Stimulated activated CD4-positive, alpha-beta T cell treated with anti-CD3 and anti-CD28 coated beads, Interleukin-12 subunit alpha, Interleukin-12 subunit beta, amount 100 ng/mL, for 4 hours (primary cell): Measurements from ENCODE around the gene SKP1.
"Not testable (repeated sequence)": the region's sequence is repeated elsewhere in the genome, so short reads cannot be mapped to it uniquely, and the experiment has no call there.

Source experiments
- DNase-seq: peaks from one replicate; pipeline ENCODE4 v3.0.0-alpha.2; 2020

SKP1 gene

DNA sequence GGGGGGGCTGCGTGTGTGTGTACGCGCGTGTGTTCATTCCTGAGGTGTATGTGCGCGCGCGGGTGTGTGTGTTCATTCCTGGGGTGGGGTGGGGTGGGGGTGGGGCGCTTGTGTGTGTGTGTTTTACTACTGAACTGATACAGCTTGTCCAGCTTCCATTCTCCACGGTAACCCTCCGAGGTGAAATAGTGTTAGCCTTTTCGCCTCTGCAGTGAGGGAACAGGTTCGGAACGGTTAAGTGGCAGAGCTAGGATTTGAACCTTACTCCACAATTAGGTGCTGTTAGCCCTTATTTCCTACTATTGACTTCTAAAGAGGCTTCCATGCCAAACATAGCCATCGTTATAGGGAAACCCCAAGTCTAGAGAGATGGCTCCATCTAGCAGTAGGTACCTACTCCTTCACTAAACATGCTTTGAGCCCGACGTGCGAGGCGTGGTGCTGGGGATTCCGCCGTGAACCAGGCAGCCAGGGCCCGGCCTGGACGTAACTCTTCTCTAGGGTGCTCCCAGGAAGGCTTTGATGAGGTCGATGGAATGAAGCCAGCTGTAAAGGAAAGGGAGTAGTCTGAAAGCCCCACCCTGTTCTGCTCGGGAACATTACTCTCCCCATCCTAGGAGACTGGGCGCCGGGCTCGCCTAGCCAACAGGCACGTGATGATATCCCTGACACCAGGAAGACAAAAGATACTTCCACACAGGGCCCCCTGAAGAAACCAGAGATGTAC is 782 bp upstream of the SKP1 start:
- no peak for DNase-seq

DNA sequence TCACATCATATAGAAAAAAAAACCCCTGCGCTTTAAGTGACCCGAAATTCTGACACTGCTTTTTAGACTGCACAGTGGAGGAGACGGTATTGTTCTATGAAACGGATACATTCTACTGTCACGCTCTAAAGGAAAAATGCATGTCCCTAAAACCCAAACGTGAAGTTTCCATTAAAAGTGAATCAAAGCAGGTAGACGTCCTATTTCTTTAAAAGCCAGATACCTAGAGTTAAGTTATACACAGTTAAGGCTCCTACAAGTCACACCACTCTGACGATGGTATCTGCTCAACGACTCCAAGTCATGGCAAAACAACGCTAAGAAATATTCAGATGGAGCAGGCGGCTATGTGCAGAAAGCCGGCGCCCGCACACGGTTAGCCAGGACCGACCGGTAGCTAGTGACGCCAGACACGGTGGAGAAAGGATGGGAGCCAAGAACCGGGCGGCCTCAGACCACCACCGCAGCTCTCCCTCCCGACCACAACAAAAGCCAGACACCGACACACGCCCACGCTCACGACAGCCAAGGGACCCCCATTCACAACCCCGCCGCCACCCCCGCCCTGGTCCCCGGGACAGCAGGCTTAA is 734 bp downstream of the SKP1 start:
- DNase-seq, result no peak

DNA sequence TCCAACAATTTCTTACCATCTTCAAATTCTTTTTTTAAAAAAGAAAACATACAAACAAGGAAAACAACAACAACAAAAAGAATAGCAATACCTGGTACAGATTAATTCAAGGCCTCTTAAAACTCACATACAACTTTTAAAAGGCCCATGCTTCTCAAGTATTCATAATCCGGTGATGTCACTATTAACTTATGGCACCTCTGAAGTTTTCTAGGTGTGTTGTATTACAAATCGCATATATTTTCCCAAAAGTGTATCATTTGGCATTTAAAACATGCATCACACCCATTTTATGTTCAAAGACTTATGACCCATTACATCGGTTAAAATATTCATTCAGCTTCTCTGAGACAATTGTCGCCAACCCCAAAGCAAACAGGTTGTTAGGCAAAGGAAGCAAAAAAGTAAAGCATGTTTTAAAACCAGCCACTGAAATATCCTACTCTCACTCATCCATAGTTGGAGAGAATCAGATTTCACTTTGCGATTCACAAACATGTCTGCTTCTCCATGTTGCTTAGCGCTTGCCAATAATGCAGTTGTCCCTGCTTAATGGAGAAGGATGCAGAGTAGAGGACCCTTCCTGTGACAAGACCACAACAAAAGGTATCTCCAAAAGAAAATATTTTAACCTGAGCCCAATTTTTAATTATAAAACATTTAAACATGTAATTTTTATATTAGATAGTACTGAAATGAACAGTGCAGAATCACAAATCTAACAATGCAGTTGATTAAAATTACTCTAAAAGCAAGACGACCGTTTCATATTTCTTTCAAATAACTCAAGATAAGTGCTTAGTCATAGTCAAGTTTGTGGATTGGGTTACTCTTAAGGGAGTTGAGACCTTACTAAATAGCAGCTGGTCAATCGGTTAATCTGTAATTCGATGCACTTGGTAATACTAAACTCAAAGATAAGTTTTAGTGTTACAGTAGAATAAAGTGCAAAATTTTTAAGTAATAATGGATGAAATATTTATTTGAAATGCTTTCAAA is 1.6 kb downstream of the SKP1 start:
- DNase-seq, result no peak

DNA sequence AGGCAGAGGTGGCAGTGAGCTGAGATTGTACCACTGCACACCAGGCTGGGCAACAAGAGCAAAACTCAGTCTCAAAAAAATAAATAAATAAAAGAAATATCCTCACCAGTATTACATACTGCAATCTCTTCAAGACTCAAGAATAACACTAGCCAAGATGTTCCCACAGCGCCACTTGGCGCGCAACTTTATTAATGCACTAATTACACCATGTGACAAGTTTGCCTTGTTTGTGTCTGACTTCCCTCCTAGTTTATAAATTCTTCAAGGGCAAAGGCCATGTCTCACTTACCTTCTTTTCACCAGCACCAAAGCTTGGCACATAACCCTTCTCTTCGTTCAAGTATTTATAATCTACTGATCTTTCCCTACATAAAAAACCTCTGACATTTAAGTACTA is 4.8 kb downstream of the SKP1 start:
- DNase-seq, result no peak

DNA sequence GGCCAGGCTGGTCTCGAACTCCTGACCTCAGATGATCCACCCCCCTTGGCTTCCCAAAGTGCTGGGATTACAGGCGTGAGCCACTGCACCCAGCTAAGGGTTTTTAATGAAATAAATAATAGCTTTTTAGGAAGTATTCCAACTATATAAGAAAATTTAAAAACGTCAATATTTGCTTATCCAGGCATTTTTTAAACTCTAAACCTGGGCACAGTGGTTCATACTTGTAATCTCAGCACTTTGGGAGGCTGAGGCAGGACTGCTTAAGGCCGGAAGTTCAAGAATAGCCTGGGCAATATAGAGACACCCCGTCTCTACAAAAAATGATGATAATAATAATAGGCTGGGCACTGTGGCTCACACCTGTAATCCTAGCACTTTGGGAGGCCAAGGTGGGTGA is 14.2 kb downstream of the SKP1 start:
- DNase-seq, result no peak

DNA sequence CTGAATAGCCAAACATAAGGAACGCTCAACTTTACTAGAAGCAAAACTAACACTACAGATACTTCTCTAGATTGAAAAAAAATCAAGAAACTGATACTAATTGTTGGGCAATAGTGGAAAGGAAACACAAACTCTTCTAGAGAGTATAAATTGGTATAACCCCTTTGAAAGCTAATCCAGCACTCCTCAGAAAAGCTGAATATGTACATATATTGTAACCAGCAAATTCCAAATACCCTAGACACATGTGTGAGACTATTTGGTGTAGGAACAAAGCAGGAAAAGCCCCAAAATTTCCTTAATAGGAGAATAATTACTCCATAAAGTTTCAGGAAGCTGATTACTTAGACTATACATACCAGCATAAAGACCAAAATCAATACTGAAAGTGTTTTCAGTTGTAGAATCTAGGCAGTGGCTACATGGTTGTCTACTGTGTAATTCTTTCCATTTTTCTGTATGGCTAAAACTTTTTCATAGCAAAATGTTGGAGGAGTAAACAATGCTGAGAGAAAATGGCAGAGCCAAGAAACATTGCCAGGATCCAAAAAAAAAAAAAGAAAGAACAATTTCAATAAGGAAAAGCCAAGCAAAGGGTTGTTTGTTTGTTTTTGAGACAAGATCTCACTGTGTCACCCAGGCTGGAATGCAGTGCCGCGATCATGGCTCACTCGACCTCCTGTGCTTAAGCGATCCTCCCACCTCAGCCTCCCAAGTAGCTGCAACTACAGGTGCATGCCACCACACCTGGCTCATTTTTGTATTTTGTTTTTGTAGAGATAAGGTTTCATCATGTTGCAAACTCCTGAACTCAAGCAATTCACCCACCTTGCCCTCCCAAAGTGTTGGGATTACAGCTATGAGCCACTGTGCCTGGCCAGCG is 15.0 kb downstream of the SKP1 start:
- no peak for DNase-seq

DNA sequence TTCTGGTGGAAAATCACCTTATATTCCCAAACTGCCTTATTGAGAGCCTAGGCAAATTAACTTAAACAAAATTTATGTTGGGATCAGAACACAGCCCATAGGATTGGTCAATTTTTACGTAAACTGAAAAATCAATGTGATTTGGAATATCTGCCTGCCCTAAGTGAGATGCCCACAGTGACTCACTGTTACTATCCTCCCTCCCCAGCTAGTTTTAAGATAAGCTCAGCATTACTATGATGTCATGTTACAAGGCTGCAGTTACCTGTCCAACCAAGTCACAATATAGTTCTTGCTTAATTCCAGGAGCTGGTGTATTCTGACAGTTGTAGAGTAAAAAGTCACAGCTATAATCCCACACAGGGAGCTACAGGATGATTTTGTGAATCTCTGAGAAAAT is 23.1 kb downstream of the SKP1 start:
- no peak for DNase-seq

DNA sequence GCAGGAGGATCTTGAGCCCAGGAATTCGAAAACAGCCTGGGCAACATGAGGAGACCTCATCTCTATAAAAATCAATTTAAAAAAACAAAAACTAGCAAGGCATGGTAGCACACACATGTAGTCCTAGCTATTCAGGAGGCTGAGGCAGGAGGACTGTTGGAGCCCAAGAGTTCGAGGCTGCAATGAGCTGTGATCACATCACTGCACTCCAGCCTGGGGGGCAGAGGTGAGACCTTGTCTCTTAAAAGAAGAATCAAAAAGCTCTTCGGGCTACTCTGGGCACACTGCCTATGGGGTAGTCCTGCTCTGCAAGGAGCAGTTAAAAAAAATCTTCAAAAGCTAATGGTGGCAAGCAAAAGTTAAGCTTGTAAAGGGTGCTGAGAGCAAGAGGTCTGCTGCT is 23.5 kb downstream of the SKP1 start:
- DNase-seq, result no peak

DNA sequence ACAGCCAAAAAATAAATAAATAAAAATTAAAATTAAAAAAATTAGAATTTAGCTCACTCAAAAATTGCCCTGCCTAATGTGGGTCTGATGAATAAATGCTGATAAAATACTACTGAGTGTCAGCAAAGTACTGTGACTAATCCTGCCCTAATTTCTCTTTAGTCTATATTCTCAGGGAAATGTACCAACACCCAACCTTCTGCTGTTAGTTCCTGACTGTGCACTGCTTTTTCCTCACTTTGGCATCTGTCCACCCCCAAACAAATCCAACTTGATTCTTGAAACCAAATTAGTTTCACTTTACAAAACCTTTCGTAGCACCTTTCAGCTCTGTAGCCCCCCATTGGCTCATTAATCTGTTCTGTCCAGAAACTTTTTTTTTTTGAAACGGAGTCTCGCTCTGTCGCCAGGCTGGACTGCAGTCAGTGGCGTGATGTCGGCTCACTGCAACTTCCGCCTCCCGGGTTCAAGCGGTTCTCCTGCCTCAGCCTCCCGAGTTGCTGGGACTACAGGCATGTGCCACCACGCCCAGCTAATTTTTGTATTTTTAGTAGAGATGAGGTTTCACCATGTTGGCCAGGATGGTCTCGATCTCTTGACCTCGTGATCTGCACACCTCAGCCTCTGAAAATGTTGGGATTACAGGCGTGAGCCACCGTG is 24.4 kb downstream of the SKP1 start:
- not testable (repeated sequence) for DNase-seq

DNA sequence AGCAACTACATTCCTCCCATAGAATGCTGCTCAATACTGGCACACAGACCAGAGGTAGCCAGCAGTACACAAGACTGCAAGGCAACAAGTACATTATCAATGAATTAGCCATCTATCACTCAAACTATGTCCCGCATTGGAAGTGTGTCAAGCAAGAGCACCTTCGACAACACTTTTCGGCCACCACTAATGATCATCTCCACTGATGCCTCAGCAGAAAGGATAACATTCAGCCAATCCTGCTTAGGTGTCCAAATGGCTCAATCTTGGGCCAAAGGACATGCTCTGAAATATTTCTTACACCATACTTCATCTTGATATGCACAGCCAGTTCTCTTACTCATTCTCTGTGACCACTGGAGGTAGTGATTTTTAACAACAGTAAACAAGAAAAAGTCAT is 25.0 kb downstream of the SKP1 start:
- DNase-seq, result no peak

DNA sequence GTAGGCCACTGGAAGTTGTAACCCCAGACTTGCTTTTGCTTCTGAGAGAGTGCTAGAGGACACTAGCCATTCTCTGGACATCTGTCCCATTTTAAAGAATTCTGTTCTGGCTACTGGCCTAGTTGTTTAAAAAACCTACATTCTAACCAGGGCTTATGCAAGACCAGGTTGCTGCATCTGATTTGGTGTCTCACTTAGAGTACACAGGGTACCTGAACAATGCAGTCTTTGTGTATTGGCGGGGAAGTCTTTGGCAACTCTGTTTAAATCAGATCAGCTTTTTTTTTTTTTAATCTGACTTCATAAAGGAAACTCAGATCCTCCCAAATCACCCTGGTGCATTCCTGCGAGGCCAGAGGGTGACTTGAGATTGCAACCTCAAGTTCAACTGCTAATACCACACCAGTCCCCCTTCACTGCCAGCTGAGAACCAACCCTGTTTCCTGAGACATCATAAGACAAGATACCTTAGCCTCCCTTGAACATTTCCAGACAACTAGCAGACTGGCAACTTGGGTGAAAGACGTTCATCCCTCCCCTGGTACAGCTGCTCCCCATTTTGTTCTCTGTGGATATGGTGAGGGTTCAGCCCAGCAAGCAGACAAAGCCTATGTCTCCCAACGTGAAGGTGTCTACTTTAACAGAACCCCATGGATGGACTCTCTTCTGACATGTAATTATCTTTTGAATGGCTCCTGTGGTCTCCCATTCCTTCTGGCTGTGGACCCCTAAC is 27.0 kb downstream of the SKP1 start:
- DNase-seq, result no peak

DNA sequence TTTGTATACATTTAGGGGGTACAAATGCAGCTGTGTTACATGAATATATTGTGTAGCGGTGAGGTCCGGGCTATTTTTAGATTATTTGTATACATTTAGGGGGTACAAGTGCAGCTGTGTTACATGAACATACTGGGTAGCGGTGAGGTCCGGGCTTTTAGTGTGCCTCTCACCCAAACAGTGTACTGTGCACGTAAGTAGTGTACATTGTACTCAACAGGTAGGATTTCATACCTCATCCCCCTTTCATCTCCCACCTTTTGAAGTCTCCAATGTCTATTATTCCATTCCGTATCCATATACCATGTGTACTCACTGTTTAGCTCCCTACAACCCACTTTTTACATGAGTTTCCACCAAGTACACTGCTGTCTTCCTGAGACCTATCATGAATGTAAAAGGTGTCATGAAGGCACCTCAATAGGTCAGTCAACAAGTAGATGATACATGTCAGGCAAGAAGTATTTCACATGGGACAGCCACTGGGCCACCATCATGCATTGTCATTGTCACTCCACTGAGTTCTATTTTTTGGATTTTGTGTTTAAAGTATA is 27.7 kb downstream of the SKP1 start:
- DNase-seq, result no peak

DNA sequence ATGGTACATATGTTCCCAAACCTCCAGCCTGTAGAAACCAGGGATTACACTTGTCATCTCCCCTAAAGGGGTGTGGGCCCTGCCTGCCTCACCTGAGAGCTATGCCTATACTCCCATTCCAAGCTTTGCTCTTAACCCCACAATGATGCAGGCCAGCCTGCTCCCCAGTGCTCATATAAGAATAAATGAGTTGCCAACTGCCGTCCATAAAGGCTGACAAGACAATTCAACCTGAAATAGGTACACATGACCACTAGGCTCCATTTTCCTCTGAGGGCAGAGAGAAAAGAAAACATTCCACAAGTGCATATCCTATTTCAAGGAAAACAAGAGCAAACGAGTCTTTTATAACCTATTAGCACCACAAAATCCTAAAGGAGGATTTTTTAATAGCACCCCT is 28.4 kb downstream of the SKP1 start:
- no peak for DNase-seq

DNA sequence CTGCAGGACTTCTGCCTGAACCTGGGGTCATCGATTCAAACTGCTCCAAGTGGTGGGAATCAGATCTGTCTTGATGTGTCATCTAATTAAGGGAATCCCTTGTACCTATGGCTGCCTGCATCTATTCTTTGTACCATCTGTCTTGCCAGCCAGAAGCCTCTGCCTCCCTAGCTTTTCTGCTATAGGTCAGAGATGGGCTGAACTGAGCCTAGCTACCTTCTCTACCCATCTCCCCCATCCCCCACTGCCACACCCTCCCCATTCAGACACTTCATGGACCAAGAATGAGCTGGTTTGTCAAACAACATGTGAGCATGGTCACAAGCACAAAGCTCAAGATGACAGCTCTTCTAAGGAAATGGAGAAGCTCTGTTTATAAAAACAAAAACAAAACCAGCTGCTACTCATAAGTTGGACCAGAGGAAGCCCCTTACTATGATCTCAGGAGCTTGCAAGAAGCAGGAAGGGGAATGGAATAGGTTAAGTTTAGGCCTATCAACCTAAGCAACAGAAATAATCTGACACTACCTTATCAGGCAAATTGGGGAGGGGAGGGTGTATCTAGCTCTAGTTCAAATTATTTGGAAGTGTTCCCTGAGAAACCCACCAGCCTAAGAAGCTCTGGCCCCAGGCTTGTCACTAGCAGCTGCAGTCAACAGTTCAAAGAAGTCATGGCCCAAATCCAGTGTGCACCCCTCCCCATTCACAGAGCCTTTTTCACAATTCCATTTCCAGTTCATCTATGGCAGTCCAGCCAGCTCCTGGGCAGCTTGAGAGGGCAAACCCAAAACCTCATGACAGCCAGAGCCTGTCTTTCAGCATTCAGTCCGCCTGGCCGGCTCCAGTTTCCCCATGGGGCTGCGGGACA is 29.9 kb downstream of the SKP1 start:
- no peak for DNase-seq

DNA sequence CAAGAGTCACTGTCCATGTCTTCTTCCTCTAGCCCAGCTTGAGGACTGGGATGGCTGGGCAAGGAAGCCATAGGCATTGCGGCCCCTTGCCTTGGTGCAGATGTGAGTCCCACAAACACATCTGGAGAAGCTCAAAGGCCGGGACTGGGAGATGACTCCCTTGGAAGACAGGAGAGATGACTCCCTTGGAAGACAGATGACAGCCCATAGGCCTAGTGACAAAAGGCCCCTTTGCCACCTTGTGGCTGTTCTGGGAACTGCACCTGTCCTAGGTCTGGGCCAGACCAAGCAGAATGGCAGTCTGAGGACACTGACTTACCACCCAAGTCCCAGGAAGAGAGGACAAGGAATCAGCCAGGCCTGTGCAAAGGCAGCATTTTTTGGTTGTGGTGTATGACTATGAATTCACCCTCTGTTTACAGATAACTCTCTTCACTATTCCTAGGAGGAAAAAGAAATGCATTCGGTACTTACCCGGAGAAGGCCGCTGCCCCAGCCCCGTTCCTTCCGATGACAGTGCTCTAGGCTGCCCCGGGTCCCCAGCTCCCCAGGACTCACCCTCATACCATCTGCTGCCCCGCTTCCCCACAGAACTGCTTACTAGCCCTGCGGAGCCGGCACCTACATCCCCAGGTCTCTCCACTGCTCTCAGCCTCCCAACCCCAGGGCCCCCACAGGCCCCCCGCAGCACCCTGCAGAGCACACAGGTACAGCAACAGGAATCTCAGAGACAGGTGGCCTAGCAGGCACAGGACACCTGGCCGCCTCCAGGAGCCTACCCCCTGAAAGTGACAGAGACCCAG is 30.8 kb downstream of the SKP1 start:
- DNase-seq, result peak; percentile 82

DNA sequence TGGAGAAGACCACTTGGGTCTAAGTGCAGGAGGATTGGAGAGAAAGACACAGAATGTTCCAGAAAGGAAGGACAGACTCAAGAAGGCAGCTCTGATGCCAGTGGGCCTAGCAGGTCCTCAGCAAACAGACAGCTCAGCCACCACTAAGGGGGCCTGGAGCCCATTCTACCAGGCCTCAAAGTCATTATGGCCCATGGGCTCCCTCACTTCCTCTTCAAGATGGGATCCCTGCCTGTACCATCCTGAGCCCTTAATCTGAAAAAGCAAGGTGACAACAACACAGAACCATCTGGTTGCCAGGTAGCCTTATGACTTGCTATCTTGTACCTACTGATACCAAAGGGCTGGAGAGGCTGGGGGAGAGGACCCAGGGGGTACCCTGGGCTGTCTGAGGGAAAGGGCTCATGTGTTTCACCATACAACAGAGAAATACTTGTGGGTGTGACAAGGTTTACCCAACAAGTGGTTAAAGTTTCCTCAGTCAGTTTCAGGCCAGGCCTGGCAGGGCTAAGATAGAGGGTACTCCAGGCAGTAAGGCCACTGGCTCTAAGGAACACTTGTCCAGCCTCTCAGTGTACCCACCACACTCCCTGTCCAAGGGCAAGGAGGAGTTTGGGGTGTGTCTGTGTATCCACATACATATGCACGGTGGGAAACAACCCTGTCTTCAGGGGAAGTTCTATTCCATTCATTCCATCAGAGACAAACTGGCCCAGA is 31.6 kb downstream of the SKP1 start:
- no peak for DNase-seq

DNA sequence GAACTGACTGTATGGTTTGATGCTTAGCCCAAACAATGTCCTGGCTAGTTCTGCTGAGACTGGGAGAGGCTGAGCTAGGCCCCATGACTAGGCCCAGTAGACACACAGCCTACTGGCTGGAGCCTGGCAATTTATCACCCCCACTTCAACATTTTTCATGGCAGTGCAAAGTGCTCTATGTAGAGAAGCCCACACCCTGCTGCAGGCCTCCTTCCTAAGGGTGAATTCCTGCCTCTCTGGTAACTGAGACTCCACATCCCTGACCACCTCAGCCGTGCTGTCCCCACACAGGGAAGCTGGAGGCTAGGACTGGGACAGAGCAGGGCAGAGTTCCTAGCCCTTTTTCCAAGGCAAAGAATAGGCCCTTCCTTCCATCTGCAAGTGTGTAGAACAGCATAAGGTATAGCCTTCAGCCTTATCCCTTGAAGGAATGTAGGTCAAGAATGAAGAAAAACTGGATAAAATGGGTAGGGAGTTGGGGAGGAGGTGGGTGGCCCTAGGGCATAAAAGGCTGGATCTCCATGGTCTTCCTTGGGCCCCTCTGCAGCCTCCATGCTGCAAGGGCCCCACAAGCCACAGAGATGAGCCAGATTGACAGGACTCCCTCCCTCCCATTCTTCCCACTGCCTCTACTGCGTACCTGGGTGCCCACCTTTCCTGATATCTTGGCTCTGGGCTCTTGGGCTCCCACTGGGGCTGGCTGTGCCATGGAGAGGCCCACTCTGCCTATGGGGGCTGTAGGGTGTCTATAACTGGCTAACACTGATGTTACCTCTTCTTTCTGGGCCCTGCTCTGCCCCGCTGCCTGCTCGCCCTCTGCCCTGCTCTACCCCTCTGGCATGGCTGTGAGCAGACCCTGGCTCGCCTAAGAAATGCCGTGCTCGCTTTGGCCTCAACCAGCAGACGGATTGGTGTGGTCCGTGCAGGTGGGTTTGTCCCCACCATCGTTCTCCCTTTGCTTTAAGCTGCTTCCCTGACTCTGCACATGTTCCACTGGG is 32.5 kb downstream of the SKP1 start:
- no peak for DNase-seq
